IMR-90 (cell line): ENCODE data around the gene SNCG. TPM values are rescaled to one million over a fixed set of nuclear protein-coding genes. Genes with fewer than 3 reads are reported as not detected.

Experiments used
- ATAC-seq: fragments of 200-7000 bp; cut with Tn5 transposase; 2 replicates; pipeline ENCODE4 v1.9.1; 2020; ENCODE audit warnings: low read depth, mild to moderate bottlenecking, moderate library complexity
- BruUV-seq: library from RNA; stranded (reverse); fragments of 400-500 nt; replicated peaks from 2 replicates; lab custom pipeline; 2021; lab: Mats Ljungman, UMichigan
- CTCF ChIA-PET: fragments of 300-600 bp; formaldehyde crosslinking; extraction: SDS; loops from one replicate; lab custom pipeline; 2021; ENCODE audit warnings: antibody characterized with exemption; lab: Yijun Ruan, JAX
- POLR2A ChIA-PET: fragments of 300-600 bp; sonication (Branson Sonifier 250); formaldehyde crosslinking; loops from one replicate; lab custom pipeline; 2022; ENCODE audit warnings: antibody characterized with exemption; ENCODE audit not compliant: unreplicated experiment; lab: Charles Lee
- DNase-seq: peaks from one replicate; pipeline ENCODE4 v3.0.0; 2013
- H2AFZ ChIP-seq: replicated peaks from 2 replicates; pipeline ENCODE3; 2013; ENCODE audit warnings: low read length, mild to moderate bottlenecking; ENCODE audit not compliant: poor library complexity
- H2AK5ac ChIP-seq: 2 replicates; pipeline ENCODE4 v1.6.1; 2013; ENCODE audit warnings: low read depth, low read length, inconsistent platforms
- H2AK9ac ChIP-seq: replicated peaks from 2 replicates; pipeline ENCODE3; 2013; ENCODE audit warnings: mild to moderate bottlenecking, low read depth, low read length, moderate library complexity; ENCODE audit not compliant: poor library complexity
- H2BK120ac ChIP-seq: 2 replicates; pipeline ENCODE4 v1.6.1; 2013; ENCODE audit warnings: low read depth, low read length, inconsistent platforms
- H2BK15ac ChIP-seq: 3 replicates; pipeline ENCODE4 v1.6.1; 2013; ENCODE audit warnings: low read depth, low read length, inconsistent platforms
- H2BK20ac ChIP-seq: 2 replicates; pipeline ENCODE4 v1.6.1; 2013; ENCODE audit warnings: low read depth, mild to moderate bottlenecking, inconsistent platforms, low read length, moderate library complexity
- H2BK5ac ChIP-seq: 2 replicates; pipeline ENCODE4 v1.6.1; 2013; ENCODE audit warnings: mild to moderate bottlenecking, low read depth, low read length, inconsistent platforms; ENCODE audit not compliant: poor library complexity, severe bottlenecking
- H3K14ac ChIP-seq: replicated peaks from 2 replicates; pipeline ENCODE4 v1.6.1; 2013; ENCODE audit warnings: low read depth, low read length, inconsistent platforms
- H3K18ac ChIP-seq: 2 replicates; pipeline ENCODE4 v1.6.1; 2013; ENCODE audit warnings: low read depth, low read length, control low read depth
- H3K23ac ChIP-seq: 2 replicates; pipeline ENCODE4 v1.6.1; 2013; ENCODE audit warnings: low read depth, low read length, inconsistent platforms
- H3K27ac ChIP-seq: 2 replicates; pipeline ENCODE4 v1.5.1; 2013; ENCODE audit warnings: mild to moderate bottlenecking, control low read depth, low read length; ENCODE audit not compliant: insufficient read depth
- H3K27me3 ChIP-seq: 2 replicates; pipeline ENCODE4 v1.6.1; 2013; ENCODE audit warnings: low read length; ENCODE audit not compliant: control insufficient read depth, insufficient read depth
- H3K36me3 ChIP-seq: 2 replicates; pipeline ENCODE4 v1.6.1; 2013; ENCODE audit warnings: low read length, mixed read lengths; ENCODE audit not compliant: control insufficient read depth, insufficient read depth
- H3K4ac ChIP-seq: 2 replicates; pipeline ENCODE4 v1.6.1; 2013; ENCODE audit warnings: low read depth, low read length, inconsistent platforms
- H3K4me1 ChIP-seq: 2 replicates; pipeline ENCODE4 v1.6.1; 2013; ENCODE audit warnings: low read length, mixed read lengths; ENCODE audit not compliant: control insufficient read depth, insufficient read depth
- H3K4me2 ChIP-seq: 2 replicates; pipeline ENCODE4 v1.6.1; 2013; ENCODE audit warnings: low read depth, mild to moderate bottlenecking, control low read depth, low read length, moderate library complexity
- H3K4me3 ChIP-seq: 2 replicates; pipeline ENCODE4 v1.5.1; 2013; ENCODE audit warnings: low read depth, mild to moderate bottlenecking, control low read depth, low read length, moderate library complexity; ENCODE audit not compliant: insufficient read depth
- H3K56ac ChIP-seq: 2 replicates; pipeline ENCODE4 v1.6.1; 2013; ENCODE audit warnings: low read length, inconsistent platforms; ENCODE audit not compliant: insufficient read depth; ENCODE audit errors: extremely low read depth
- H3K79me1 ChIP-seq, 2 experiments: 2 replicates each; pipeline ENCODE4 v1.6.1; 2013; ENCODE audit warnings: low read length in 2 of 2, inconsistent platforms in 1 of 2, low read depth in 1 of 2
- H3K9ac ChIP-seq: 2 replicates; pipeline ENCODE4 v1.6.1; 2013; ENCODE audit warnings: low read depth, low read length, control low read depth
- H3K9me1 ChIP-seq: 2 replicates; pipeline ENCODE4 v1.6.1; 2013; ENCODE audit warnings: low read length, inconsistent platforms; ENCODE audit not compliant: insufficient read depth
- H3K9me3 ChIP-seq: 2 replicates; pipeline ENCODE4 v1.6.1; 2013; ENCODE audit warnings: low read length; ENCODE audit not compliant: control insufficient read depth, insufficient read depth
- H4K20me1 ChIP-seq: 2 replicates; pipeline ENCODE4 v1.6.1; 2013; ENCODE audit warnings: low read length, inconsistent platforms; ENCODE audit not compliant: insufficient read depth
- H4K5ac ChIP-seq: 2 replicates; pipeline ENCODE4 v1.6.1; 2013; ENCODE audit warnings: mild to moderate bottlenecking, low read depth, low read length, control low read depth
- H4K8ac ChIP-seq, 2 experiments: 2 replicates each; pipeline ENCODE4 v1.6.1; 2013; ENCODE audit warnings: low read depth in 2 of 2, low read length in 2 of 2, control low read depth in 1 of 2, inconsistent platforms in 1 of 2
- H4K91ac ChIP-seq: 2 replicates; pipeline ENCODE4 v1.6.1; 2013; ENCODE audit warnings: low read depth, low read length, inconsistent platforms; ENCODE audit not compliant: insufficient read depth
- BHLHE40 ChIP-seq: fragments of 150-350 bp; IDR thresholded peaks from 2 replicates; pipeline ENCODE4 v1.6.1; 2016; ENCODE audit warnings: mild to moderate bottlenecking, low read depth, low read length
- CHD1 ChIP-seq: IDR thresholded peaks from 2 replicates; pipeline ENCODE4 v1.6.1; 2012; ENCODE audit warnings: low read depth, low read length, improper control_type of control experiment
- CTCF ChIP-seq: conservative IDR thresholded peaks from 2 replicates; pipeline ENCODE4 v1.5.1; 2012; ENCODE audit warnings: mild to moderate bottlenecking, low read depth, low read length, improper control_type of control experiment
- FOS ChIP-seq: fragments of 150-350 bp; IDR thresholded peaks from 2 replicates; pipeline ENCODE4 v1.6.1; 2016; ENCODE audit warnings: low read depth, low read length
- MAFK ChIP-seq: IDR thresholded peaks from 2 replicates; pipeline ENCODE4 v1.6.1; 2012; ENCODE audit warnings: low read depth, low read length, improper control_type of control experiment
- MAZ ChIP-seq: IDR thresholded peaks from 2 replicates; pipeline ENCODE4 v1.6.1; 2012; ENCODE audit warnings: low read depth, mild to moderate bottlenecking, low read length, improper control_type of control experiment, moderate library complexity, borderline replicate concordance
- MXI1 ChIP-seq: IDR thresholded peaks from 2 replicates; pipeline ENCODE4 v1.6.1; 2012; ENCODE audit warnings: low read depth, mild to moderate bottlenecking, low read length, moderate library complexity, borderline replicate concordance
- NFE2L2 ChIP-seq: fragments of 150-350 bp; IDR thresholded peaks from 2 replicates; pipeline ENCODE4 v1.6.1; 2016; ENCODE audit warnings: low read depth, mild to moderate bottlenecking, low read length
- POLR2A ChIP-seq: IDR thresholded peaks from 2 replicates; pipeline ENCODE4 v1.6.1; 2012; ENCODE audit warnings: mild to moderate bottlenecking, low read depth, low read length
- RAD21 ChIP-seq: IDR thresholded peaks from 2 replicates; pipeline ENCODE4 v1.6.1; 2012; ENCODE audit warnings: low read length, improper control_type of control experiment
- RCOR1 ChIP-seq: IDR thresholded peaks from 2 replicates; pipeline ENCODE4 v1.6.1; 2012; ENCODE audit warnings: mild to moderate bottlenecking, low read length, improper control_type of control experiment; ENCODE audit not compliant: insufficient replicate concordance
- RFX5 ChIP-seq: IDR thresholded peaks from 2 replicates; pipeline ENCODE4 v1.8.0; 2012; ENCODE audit warnings: low read depth, mild to moderate bottlenecking, low read length, moderate library complexity
- SMC3 ChIP-seq: fragments of 150-350 bp; IDR thresholded peaks from 2 replicates; pipeline ENCODE4 v1.6.1; 2016; ENCODE audit warnings: low read depth, mild to moderate bottlenecking, antibody characterized with exemption, low read length, moderate library complexity
- USF2 ChIP-seq: fragments of 150-350 bp; IDR thresholded peaks from 2 replicates; pipeline ENCODE4 v1.6.1; 2017; ENCODE audit warnings: mild to moderate bottlenecking, antibody characterized with exemption, low read length, low read depth
- WGBS, 2 experiments: methylation state at CpG; one replicate each; pipeline versions ENCODE4 v1.1.5 to v1.1.7; 2013; ENCODE audit warnings: missing lambda C conversion rate in 2 of 2; ENCODE audit not compliant: insufficient read length in 1 of 2; ENCODE audit errors: extremely low coverage in 2 of 2; 5-methylcytosine and 5-hydroxymethylcytosine counted together
- dilution Hi-C: fragments of 300-500 bp; cut with HindIII; formaldehyde crosslinking; loops from one replicate; pipeline ENCODE4 v1.14.3; 2018; ENCODE audit warnings: low sequenced_read_pairs; ENCODE audit not compliant: unreplicated experiment
- in situ Hi-C: fragments of 300-500 bp; cut with MboI; formaldehyde crosslinking; loops from 3 replicates; pipeline ENCODE4 v1.14.3; 2019; ENCODE audit warnings: low sequenced_read_pairs, inconsistent platforms, mixed read lengths
- intact Hi-C: fragments of 100-400 bp; cut with micrococcal nuclease; formaldehyde crosslinking; loops from 2 replicates; pipeline ENCODE4 v1.10.0; 2022
- polyA plus RNA-seq, 3 experiments: library from polyadenylated mRNA; depleted of rRNA; stranded (reverse); fragments of >200 nt; gene quantifications; 2 replicates each; pipeline ENCODE4 v1.2.3, GENCODE V29; 2012; ENCODE audit warnings: low replicate concordance in 1 of 3
- total RNA-seq: library from RNA; depleted of rRNA; stranded (reverse); fragments of >200 nt; gene quantifications from 2 replicates; pipeline ENCODE4 v1.2.3, GENCODE V29; 2012
- TF ChIP-seq, protein P1 (sequence below): fragments of 150-350 bp; IDR thresholded peaks from 2 replicates; pipeline ENCODE4 v1.6.1; 2016; ENCODE audit warnings: low read depth, mild to moderate bottlenecking, low read length, moderate library complexity, borderline replicate concordance

SNCG gene
- total and polyA plus RNA-seq, 2 of the 4 experiments (the other 2 are of a cell fraction): 10.6 to 19.0 TPM

DNA sequence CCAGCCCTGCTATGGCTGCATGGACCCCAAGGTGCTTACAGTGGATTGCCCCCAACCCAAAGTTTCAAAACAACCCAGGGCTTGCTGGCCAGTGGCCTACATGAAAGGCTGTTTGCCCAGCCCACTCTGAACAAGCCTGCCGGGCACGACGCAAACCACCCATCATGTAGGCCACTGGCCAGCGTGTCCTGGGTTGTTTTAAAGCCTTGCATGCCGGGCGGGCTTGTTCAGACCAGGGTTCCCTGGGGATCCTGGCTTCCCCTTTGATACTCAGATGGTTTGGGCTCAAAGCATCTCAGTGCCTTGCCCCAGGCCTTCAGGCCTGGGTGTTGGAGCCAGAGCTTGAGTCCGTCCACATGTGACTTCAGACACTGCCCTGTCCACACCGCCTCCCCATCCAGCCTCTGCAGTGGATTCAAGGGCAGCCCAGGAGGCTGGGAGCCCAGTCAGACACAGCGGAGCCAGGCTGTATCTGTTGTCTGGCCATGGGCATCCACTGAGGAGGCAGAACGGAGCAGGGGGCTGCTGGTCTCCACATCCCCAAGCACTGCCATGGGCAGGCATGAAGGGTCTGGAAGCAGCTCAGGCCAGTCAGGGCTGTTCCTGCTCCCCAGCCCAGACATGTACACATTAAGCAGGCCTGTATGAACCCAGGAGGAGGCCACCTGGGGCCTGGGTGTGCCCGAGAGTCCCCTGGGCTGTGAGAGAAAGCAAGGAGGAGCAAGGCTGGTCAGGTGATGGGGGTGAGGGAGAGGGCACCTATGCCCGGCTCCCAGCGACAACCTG is 5.9 kb downstream of the SNCG start:
- H3K18ac ChIP-seq: no peak overlapping the region
- in situ Hi-C loops (no loop called here), intact Hi-C loops (no loop called here), dilution Hi-C loops (no loop called here)
- no TSS peak for BruUV-seq
- H2BK15ac ChIP-seq: no peak overlapping the region
- DNase-seq (no peak), ATAC-seq (no peak)
- no peak overlapping the region for H2BK5ac ChIP-seq
- no peaks in the 10 kb centered on the region for H4K20me1 ChIP-seq
- H3K14ac ChIP-seq: no peak overlapping the region
- H3K27me3 ChIP-seq: no peaks in the 10 kb centered on the region
- peaks cover 21% of the 10 kb centered on the region for H3K4me1 ChIP-seq
- POLR2A ChIA-PET: no interaction called here
- no peak overlapping the region for H3K4ac ChIP-seq
- no peak overlapping the region for H3K27ac ChIP-seq
- H2AK9ac ChIP-seq: peak overlapping the region; percentile 73
- H4K5ac ChIP-seq: no peak overlapping the region
- H4K8ac ChIP-seq: no peak overlapping the region
- no peak overlapping the region for H3K23ac ChIP-seq
- 85% methylated on average over 7 of the region's 13 CpGs; no CpG with 5 or more reads in 1 of the 2 experiments for WGBS, 2 experiments
- H2AFZ ChIP-seq: no peak overlapping the region
- no peak overlapping the region for H4K91ac ChIP-seq
- H2AK5ac ChIP-seq: no peak overlapping the region
- CTCF ChIA-PET: no interaction called here
- no peak overlapping the region for H2BK20ac ChIP-seq
- no peak overlapping the region for H3K56ac ChIP-seq
- no peak overlapping the region for H3K4me3 ChIP-seq
- peaks cover 23% of the 10 kb centered on the region for H3K9me1 ChIP-seq
- no peak overlapping the region for H2BK120ac ChIP-seq
- H3K4me2 ChIP-seq: no peak overlapping the region
- no peak overlapping the region for H3K9ac ChIP-seq
- no peaks in the 10 kb centered on the region for H3K36me3 ChIP-seq
- H3K9me3 ChIP-seq: no peaks in the 10 kb centered on the region
- peaks cover 0 to 37% of the 10 kb centered on the region in 2 experiments; a peak in 2 of 4 replicates for H3K79me1 ChIP-seq
- no peak for TF ChIP-seq BHLHE40
- no peak for TF ChIP-seq FOS
- no peak for TF ChIP-seq RCOR1
- TF ChIP-seq USF2: no peak
- no peak for TF ChIP-seq POLR2A
- TF ChIP-seq CTCF: no peak
- no peak for TF ChIP-seq MXI1
- no peak for TF ChIP-seq RAD21
- TF ChIP-seq MAFK: no peak
- TF ChIP-seq RFX5: no peak
- no peak for TF ChIP-seq NFE2L2
- TF ChIP-seq CHD1: no peak
- no peak for TF ChIP-seq SMC3
- no peak for TF ChIP-seq MAZ
- TF ChIP-seq, protein P1, sequence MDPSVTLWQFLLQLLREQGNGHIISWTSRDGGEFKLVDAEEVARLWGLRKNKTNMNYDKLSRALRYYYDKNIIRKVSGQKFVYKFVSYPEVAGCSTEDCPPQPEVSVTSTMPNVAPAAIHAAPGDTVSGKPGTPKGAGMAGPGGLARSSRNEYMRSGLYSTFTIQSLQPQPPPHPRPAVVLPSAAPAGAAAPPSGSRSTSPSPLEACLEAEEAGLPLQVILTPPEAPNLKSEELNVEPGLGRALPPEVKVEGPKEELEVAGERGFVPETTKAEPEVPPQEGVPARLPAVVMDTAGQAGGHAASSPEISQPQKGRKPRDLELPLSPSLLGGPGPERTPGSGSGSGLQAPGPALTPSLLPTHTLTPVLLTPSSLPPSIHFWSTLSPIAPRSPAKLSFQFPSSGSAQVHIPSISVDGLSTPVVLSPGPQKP: no peak
